Panc1 (cell line): ENCODE data around the gene SLC41A3. TPM values are rescaled to one million over a fixed set of nuclear protein-coding genes. Genes with fewer than 3 reads are reported as not detected.

Experiments
- ATAC-seq: fragments of 200-7000 bp; cut with Tn5 transposase; 2 replicates; pipeline ENCODE4 v1.9.1; 2020; ENCODE audit warnings: mild to moderate bottlenecking, moderate library complexity
- BruUV-seq: library from RNA; stranded (reverse); fragments of 400-500 nt; replicated peaks from 2 replicates; lab custom pipeline; 2021; lab: Mats Ljungman, UMichigan
- CTCF ChIA-PET: fragments of 300-600 bp; sonication (Branson Sonifier 250); formaldehyde crosslinking; loops from one replicate; lab custom pipeline; 2022; ENCODE audit warnings: antibody characterized with exemption; lab: Charles Lee
- POLR2A ChIA-PET: fragments of 300-600 bp; sonication (Branson Sonifier 250); formaldehyde crosslinking; loops from one replicate; lab custom pipeline; 2022; ENCODE audit warnings: antibody characterized with exemption; lab: Charles Lee
- DNase-seq: peaks from one replicate; pipeline ENCODE4 v3.0.0-alpha.2; 2010; ENCODE audit warnings: low read depth, low spot score
- H3K27ac ChIP-seq: 2 replicates; pipeline ENCODE4 v1.5.1; 2011; ENCODE audit warnings: mild to moderate bottlenecking, low read length, inconsistent platforms
- H3K27me3 ChIP-seq: fragments of 200-500 bp; sonication (Bioruptor generic); 2 replicates; pipeline ENCODE4 v1.6.0; 2014; ENCODE audit warnings: low read length, inconsistent platforms; ENCODE audit not compliant: control insufficient read depth, insufficient read depth
- H3K36me3 ChIP-seq: fragments of 200-500 bp; sonication (Bioruptor generic); 2 replicates; pipeline ENCODE4 v1.5.1; 2014; ENCODE audit warnings: inconsistent platforms, mild to moderate bottlenecking, low read length, moderate library complexity; ENCODE audit not compliant: control insufficient read depth, insufficient read depth
- H3K4me1 ChIP-seq: 2 replicates; pipeline ENCODE4 v1.5.1; 2011; ENCODE audit warnings: inconsistent platforms, mild to moderate bottlenecking, low read length, moderate library complexity; ENCODE audit not compliant: control insufficient read depth, insufficient read depth
- H3K4me3 ChIP-seq, 2 experiments: 2 replicates each; pipeline ENCODE4 v1.5.1; 2011 to 2012; ENCODE audit warnings: low read depth in 2 of 2, low read length in 2 of 2, mild to moderate bottlenecking in 2 of 2, inconsistent platforms in 1 of 2, moderate library complexity in 1 of 2
- H3K9me3 ChIP-seq: fragments of 200-500 bp; sonication (Bioruptor generic); 2 replicates; pipeline ENCODE4 v1.5.1; 2014; ENCODE audit warnings: low read depth, mild to moderate bottlenecking, inconsistent platforms, low read length, moderate library complexity; ENCODE audit not compliant: control insufficient read depth, insufficient read depth
- POLR2AphosphoS5 ChIP-seq: IDR thresholded peaks from 2 replicates; pipeline ENCODE4 v1.6.1; 2012; ENCODE audit warnings: mild to moderate bottlenecking, low read depth, low read length, moderate library complexity
- SIN3A ChIP-seq: IDR thresholded peaks from 2 replicates; pipeline ENCODE4 v1.6.1; 2012; ENCODE audit warnings: low read depth, mild to moderate bottlenecking, low read length, moderate library complexity, borderline replicate concordance; ENCODE audit not compliant: insufficient read depth
- TCF7L2 ChIP-seq: IDR thresholded peaks from 2 replicates; pipeline ENCODE4 v1.6.1; 2011; ENCODE audit warnings: mild to moderate bottlenecking, low read depth, low read length, inconsistent platforms
- in situ Hi-C: cut with HindIII; loops from 2 replicates; pipeline ENCODE4 v1.10.0; 2016; ENCODE audit warnings: low sequenced_read_pairs, low pct_unique_long_range_greater_than_20kb
- intact Hi-C: fragments of 100-400 bp; cut with micrococcal nuclease; formaldehyde crosslinking; loops from one replicate; pipeline ENCODE4 v1.10.0; 2022; ENCODE audit not compliant: unreplicated experiment
- total RNA-seq: library from RNA; stranded (reverse); gene quantifications from one replicate; pipeline ENCODE4 v1.2.1, GENCODE V29; 2021; ENCODE audit not compliant: unreplicated experiment
- TF ChIP-seq, protein P1 (sequence below), 2 experiments: IDR thresholded peaks; 2 replicates each; pipeline ENCODE4 v1.6.1; 2011 to 2012; ENCODE audit warnings: low read depth in 2 of 2, control low read depth in 1 of 2, low read length in 1 of 2, mild to moderate bottlenecking in 1 of 2, moderate library complexity in 1 of 2; ENCODE audit not compliant: insufficient read depth in 1 of 2
- TF ChIP-seq, protein P2 (sequence below): fragments of 450-650 bp; IDR thresholded peaks from 2 replicates; pipeline ENCODE4 v1.5.1; 2017; ENCODE audit warnings: mild to moderate bottlenecking

Gene SLC41A3
- total RNA-seq, 1 experiment from 2014 or later: 39.0 TPM

DNA sequence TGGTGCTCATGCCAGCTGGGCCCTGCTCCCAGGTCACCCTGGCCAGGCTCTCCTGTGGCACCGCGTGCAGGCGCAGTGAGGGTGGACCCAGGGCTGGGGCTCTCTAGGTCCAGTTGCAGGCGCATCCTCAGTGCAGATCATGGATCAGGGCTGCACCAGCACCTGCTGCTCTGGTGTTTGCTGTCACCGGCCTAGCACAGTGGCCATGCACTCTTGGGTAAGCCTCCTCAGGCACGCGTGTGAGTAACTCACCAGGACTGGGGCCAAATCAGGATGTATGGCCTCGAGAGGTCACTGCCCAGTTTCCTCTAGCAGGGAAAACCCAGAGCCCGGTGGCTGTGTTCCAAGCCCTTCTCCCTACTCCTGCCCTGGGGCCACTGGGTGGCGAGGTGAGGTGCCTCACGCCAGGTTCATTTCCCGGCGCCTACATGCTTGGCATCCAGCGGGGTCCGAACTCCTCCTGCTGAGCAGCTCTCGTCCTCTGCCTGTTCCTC lies 45.5 kb upstream of the SLC41A3 start:
- no TSS peak for BruUV-seq
- Histone ChIP-seq H3K36me3 (no peaks in the 10 kb centered on the region), H3K4me1 (no peaks in the 10 kb centered on the region; the same call in 1 of the 2 replicates), H3K4me3 (no peak overlapping the region), H3K27me3 (no peaks in the 10 kb centered on the region), H3K9me3 (no peaks in the 10 kb centered on the region), H3K27ac (no peak overlapping the region)
- DNase-seq (no peak), ATAC-seq (peak; percentile 24; the same call in 1 of the 2 replicates)
- in situ Hi-C loops (no loop called here), intact Hi-C loops (no loop called here)
- no peak for TF ChIP-seq TCF7L2
- TF ChIP-seq SIN3A: no peak
- TF ChIP-seq, protein P1, sequence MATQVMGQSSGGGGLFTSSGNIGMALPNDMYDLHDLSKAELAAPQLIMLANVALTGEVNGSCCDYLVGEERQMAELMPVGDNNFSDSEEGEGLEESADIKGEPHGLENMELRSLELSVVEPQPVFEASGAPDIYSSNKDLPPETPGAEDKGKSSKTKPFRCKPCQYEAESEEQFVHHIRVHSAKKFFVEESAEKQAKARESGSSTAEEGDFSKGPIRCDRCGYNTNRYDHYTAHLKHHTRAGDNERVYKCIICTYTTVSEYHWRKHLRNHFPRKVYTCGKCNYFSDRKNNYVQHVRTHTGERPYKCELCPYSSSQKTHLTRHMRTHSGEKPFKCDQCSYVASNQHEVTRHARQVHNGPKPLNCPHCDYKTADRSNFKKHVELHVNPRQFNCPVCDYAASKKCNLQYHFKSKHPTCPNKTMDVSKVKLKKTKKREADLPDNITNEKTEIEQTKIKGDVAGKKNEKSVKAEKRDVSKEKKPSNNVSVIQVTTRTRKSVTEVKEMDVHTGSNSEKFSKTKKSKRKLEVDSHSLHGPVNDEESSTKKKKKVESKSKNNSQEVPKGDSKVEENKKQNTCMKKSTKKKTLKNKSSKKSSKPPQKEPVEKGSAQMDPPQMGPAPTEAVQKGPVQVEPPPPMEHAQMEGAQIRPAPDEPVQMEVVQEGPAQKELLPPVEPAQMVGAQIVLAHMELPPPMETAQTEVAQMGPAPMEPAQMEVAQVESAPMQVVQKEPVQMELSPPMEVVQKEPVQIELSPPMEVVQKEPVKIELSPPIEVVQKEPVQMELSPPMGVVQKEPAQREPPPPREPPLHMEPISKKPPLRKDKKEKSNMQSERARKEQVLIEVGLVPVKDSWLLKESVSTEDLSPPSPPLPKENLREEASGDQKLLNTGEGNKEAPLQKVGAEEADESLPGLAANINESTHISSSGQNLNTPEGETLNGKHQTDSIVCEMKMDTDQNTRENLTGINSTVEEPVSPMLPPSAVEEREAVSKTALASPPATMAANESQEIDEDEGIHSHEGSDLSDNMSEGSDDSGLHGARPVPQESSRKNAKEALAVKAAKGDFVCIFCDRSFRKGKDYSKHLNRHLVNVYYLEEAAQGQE (IDR thresholded peaks at IDR 0.05; ENCODE audit: insufficient read depth in 1 of 2, low read depth in 2 of 2, low read length in 1 of 2): no peak
- TF ChIP-seq POLR2AphosphoS5: no peak
- TF ChIP-seq, protein P2, sequence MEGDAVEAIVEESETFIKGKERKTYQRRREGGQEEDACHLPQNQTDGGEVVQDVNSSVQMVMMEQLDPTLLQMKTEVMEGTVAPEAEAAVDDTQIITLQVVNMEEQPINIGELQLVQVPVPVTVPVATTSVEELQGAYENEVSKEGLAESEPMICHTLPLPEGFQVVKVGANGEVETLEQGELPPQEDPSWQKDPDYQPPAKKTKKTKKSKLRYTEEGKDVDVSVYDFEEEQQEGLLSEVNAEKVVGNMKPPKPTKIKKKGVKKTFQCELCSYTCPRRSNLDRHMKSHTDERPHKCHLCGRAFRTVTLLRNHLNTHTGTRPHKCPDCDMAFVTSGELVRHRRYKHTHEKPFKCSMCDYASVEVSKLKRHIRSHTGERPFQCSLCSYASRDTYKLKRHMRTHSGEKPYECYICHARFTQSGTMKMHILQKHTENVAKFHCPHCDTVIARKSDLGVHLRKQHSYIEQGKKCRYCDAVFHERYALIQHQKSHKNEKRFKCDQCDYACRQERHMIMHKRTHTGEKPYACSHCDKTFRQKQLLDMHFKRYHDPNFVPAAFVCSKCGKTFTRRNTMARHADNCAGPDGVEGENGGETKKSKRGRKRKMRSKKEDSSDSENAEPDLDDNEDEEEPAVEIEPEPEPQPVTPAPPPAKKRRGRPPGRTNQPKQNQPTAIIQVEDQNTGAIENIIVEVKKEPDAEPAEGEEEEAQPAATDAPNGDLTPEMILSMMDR: no peak
- POLR2A ChIA-PET: no interaction called here
- CTCF ChIA-PET: no interaction called here

DNA sequence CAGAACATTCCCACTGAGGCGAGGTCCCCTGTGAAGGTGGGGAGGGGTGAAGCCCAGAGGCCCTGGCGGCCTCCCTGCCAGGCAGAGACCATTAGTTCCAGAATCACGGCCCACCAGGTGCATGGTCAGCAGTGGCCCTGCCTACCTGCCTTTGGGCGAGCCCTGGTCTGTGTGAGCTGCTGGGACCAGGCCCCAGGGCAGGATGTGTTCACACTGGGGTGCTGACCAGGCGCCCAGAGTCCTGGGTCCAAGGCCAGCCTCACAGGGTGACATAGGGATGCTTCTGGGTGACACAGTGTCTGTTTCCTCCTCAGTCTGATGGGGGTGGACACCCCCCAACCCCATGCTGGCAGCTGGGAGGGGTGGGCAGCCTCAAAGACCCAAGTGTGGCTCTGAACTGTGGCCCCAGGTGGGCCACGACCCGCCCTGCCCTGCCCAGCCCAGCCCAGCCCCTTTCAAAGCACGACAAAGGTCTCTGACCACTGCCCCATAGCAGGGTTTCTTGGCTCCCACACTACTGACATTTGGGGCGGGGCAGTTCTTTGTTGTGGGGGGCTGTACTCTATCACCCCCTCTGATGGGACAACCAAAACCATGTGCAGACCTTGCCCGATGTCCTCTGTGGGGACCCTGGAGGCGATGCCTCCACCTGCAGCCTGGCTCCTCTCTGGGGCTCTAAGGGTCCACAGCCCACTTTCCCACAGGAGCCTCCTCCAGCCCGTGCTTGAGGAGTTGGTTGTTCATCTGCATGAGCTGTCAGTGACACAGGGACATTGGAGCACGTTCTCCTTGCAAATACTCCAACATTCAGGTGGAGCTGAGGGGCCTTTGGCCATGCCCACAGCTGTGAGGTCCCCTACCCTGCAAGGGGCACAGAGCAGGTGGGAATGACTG lies 44.8 kb upstream of the SLC41A3 start:
- Histone ChIP-seq H3K4me3 (no peak overlapping the region), H3K36me3 (no peaks in the 10 kb centered on the region), H3K9me3 (no peaks in the 10 kb centered on the region), H3K27ac (no peak overlapping the region), H3K4me1 (no peaks in the 10 kb centered on the region; the same call in 1 of the 2 replicates), H3K27me3 (no peaks in the 10 kb centered on the region)
- ChIA-PET CTCF (interaction anchor here (0.6 kb wide), 1 partner anchor 431 kb away, joined by 3 read pairs; no protein-coding TSS in a partner anchor), POLR2A (no interaction called here)
- in situ Hi-C loops: no loop called here
- no TSS peak for BruUV-seq
- TF ChIP-seq, protein P2: no peak
- no peak for TF ChIP-seq POLR2AphosphoS5
- no peak for ATAC-seq
- intact Hi-C loops: no loop called here
- no peak for DNase-seq
